ENCODE measurements around the gene SMIM35. TPM values are rescaled to one million over a fixed set of nuclear protein-coding genes. Genes with fewer than 3 reads are reported as not detected.

SMIM35 gene
- total and polyA plus RNA-seq, 7 donors = 0.09 TPM; not detected in 6

GRCh38 chr11:118128310-118128709 lies 41.5 kb upstream of the SMIM35 start:
- no peak for TF ChIP-seq CTCF (IDR thresholded peaks at IDR 0.05)
- DNase-seq (no peak), ATAC-seq (no peak)
- intact Hi-C loops (cut with DNase I) = no loop called here
- WGBS, 3 donors = 50 to 52% (median 52%) methylated on average over 4 of the region's 4 CpGs
- H3K9me3 ChIP-seq = no peaks in the 10 kb centered on the region
- H3K4me3 ChIP-seq = no peak overlapping the region
- H3K27me3 ChIP-seq (ENCODE audit: insufficient read depth in 3 of 3, low read length in 2 of 3) = no peaks in the 10 kb centered on the region
- no peak overlapping the region for H3K27ac ChIP-seq
- H3K4me1 ChIP-seq = no peaks in the 10 kb centered on the region
- H3K36me3 ChIP-seq (ENCODE audit: insufficient read depth in 1 of 2, low read depth in 1 of 2) = no peaks in the 10 kb centered on the region

GRCh38 chr11:118126082-118126838 lies 39.5 kb upstream of the SMIM35 start:
- no peaks in the 10 kb centered on the region for H3K4me1 ChIP-seq
- 84 to 87% (median 86%) methylated on average over 7 of the region's 7 CpGs for WGBS, 3 donors
- no peak overlapping the region for H3K4me3 ChIP-seq
- intact Hi-C loops (cut with DNase I) = no loop called here
- no peak for TF ChIP-seq CTCF (IDR thresholded peaks at IDR 0.05)
- no peaks in the 10 kb centered on the region for H3K9me3 ChIP-seq
- DNase-seq = no peak
- no peak for ATAC-seq
- no peaks in the 10 kb centered on the region for H3K36me3 ChIP-seq (ENCODE audit: insufficient read depth in 1 of 2, low read depth in 1 of 2)
- H3K27ac ChIP-seq = no peak overlapping the region
- H3K27me3 ChIP-seq (ENCODE audit: insufficient read depth in 3 of 3, low read length in 2 of 3) = no peaks in the 10 kb centered on the region

GRCh38 chr11:118124929-118125535 lies 38.3 kb upstream of the SMIM35 start:
- H3K9me3 ChIP-seq = no peaks in the 10 kb centered on the region
- TF ChIP-seq CTCF (IDR thresholded peaks at IDR 0.05) = no peak
- no peak overlapping the region for H3K27ac ChIP-seq
- ATAC-seq (no peak), DNase-seq (no peak)
- no peaks in the 10 kb centered on the region for H3K36me3 ChIP-seq (ENCODE audit: insufficient read depth in 1 of 2, low read depth in 1 of 2)
- intact Hi-C loops (cut with DNase I) = no loop called here
- H3K4me3 ChIP-seq = no peak overlapping the region
- no peaks in the 10 kb centered on the region for H3K4me1 ChIP-seq
- 54 to 62% (median 58%) methylated on average over 8 of the region's 8 CpGs for WGBS, 3 donors
- no peaks in the 10 kb centered on the region for H3K27me3 ChIP-seq (ENCODE audit: insufficient read depth in 3 of 3, low read length in 2 of 3)

GRCh38 chr11:118120793-118121192 lies 34.0 kb upstream of the SMIM35 start:
- intact Hi-C loops (cut with DNase I) = no loop called here
- H3K27ac ChIP-seq = no peak overlapping the region
- H3K9me3 ChIP-seq = no peaks in the 10 kb centered on the region
- H3K4me1 ChIP-seq = no peaks in the 10 kb centered on the region
- TF ChIP-seq CTCF (IDR thresholded peaks at IDR 0.05) = no peak
- no peak for ATAC-seq
- H3K36me3 ChIP-seq (ENCODE audit: insufficient read depth in 1 of 2, low read depth in 1 of 2) = no peaks in the 10 kb centered on the region
- DNase-seq = no peak
- no peak overlapping the region for H3K4me3 ChIP-seq
- WGBS, 3 donors = 91 to 97% (median 91%) methylated on average over 1 of the region's 1 CpG
- H3K27me3 ChIP-seq (ENCODE audit: insufficient read depth in 3 of 3, low read length in 2 of 3) = peaks cover 0 to 2% (median 0%) of the 10 kb centered on the region in 3 donors

Measured in psoas muscle (tissue), 8 donors.